Common myeloid progenitor, CD34-positive (primary cell): ENCODE data around the gene KLK5.

Experiments
- CTCF ChIA-PET: fragments of 350-600 bp; sonication (Branson Sonifier 250); formaldehyde crosslinking; loops from one replicate; lab custom pipeline; 2021; ENCODE audit warnings: antibody characterized with exemption; lab: Charles Lee
- POLR2A ChIA-PET: fragments of 350-600 bp; sonication (Branson Sonifier 250); formaldehyde crosslinking; loops from one replicate; lab custom pipeline; 2021; ENCODE audit warnings: antibody characterized with exemption; lab: Charles Lee
- DNase-seq, 3 donors: peaks; one replicate each; pipeline versions ENCODE4 v3.0.0 to v3.0.0-alpha.2; 2013
- H3K27ac ChIP-seq, 2 experiments: 1 replicate in 1 of 2; 2 replicates in 1 of 2; pipeline ENCODE4 v1.7.0; 2013; ENCODE audit warnings: inconsistent platforms in 2 of 2, low read length in 2 of 2, mild to moderate bottlenecking in 2 of 2, low read depth in 1 of 2, moderate library complexity in 1 of 2; ENCODE audit not compliant: severe bottlenecking in 2 of 2, insufficient read depth in 1 of 2, poor library complexity in 1 of 2
- H3K27me3 ChIP-seq, 5 experiments: replicated peaks in 2 of 5; 1 replicate in 3 of 5; 2 replicates in 2 of 5; pipeline versions ENCODE4 v1.6.1 to v1.7.0; 2013; ENCODE audit warnings: low read length in 4 of 5, mild to moderate bottlenecking in 2 of 5, moderate library complexity in 2 of 5, inconsistent platforms in 1 of 5; ENCODE audit not compliant: insufficient read depth in 5 of 5, control insufficient read depth in 4 of 5
- H3K36me3 ChIP-seq, 4 experiments: 1 replicate in 2 of 4; 2 replicates in 2 of 4; pipeline versions ENCODE4 v1.6.1 to v1.7.0; 2013; ENCODE audit warnings: low read length in 3 of 4, control low read depth in 1 of 4, mild to moderate bottlenecking in 1 of 4; ENCODE audit not compliant: control insufficient read depth in 4 of 4, insufficient read depth in 4 of 4
- H3K4me1 ChIP-seq, 4 experiments: 1 replicate in 3 of 4; 2 replicates in 1 of 4; pipeline versions ENCODE4 v1.6.1 to v1.7.1; 2013; ENCODE audit warnings: low read length in 3 of 4, mild to moderate bottlenecking in 3 of 4, control low read depth in 1 of 4, inconsistent platforms in 1 of 4, moderate library complexity in 1 of 4; ENCODE audit not compliant: control insufficient read depth in 4 of 4, insufficient read depth in 4 of 4; ENCODE audit errors: control extremely low read depth in 1 of 4
- H3K4me3 ChIP-seq, 7 experiments: 1 replicate in 4 of 7; 2 replicates in 3 of 7; pipeline versions ENCODE4 v1.5.1 to v1.7.0; 2013; ENCODE audit warnings: mild to moderate bottlenecking in 7 of 7, low read length in 6 of 7, moderate library complexity in 6 of 7, inconsistent platforms in 2 of 7, low read depth in 2 of 7, control low read depth in 1 of 7; ENCODE audit not compliant: insufficient read depth in 4 of 7, control insufficient read depth in 1 of 7; ENCODE audit errors: extremely low read depth in 1 of 7
- H3K9me3 ChIP-seq, 5 experiments: 1 replicate in 4 of 5; 2 replicates in 1 of 5; pipeline versions ENCODE4 v1.6.1 to v1.7.1; 2013; ENCODE audit warnings: low read length in 4 of 5, mild to moderate bottlenecking in 2 of 5, inconsistent platforms in 1 of 5, low read depth in 1 of 5, moderate library complexity in 1 of 5; ENCODE audit not compliant: control insufficient read depth in 4 of 5, insufficient read depth in 2 of 5; ENCODE audit errors: control extremely low read depth in 1 of 5
- WGBS: methylation state at CpG from one replicate; pipeline ENCODE4 v1.1.5; 2013; ENCODE audit not compliant: insufficient coverage; 5-methylcytosine and 5-hydroxymethylcytosine counted together

KLK5 gene

GRCh38 chr19:50911206-50912101 is 41.4 kb downstream of the KLK5 start, which contains the start of gene KLK4:
KLK4 (minus strand) TSS chr19:50911395; CDS start chr19:50910738, 657 bp downstream.
- H3K4me3 ChIP-seq, result no peak within 1 kb of the TSS
- no peak within 1 kb of the TSS for H3K27ac ChIP-seq
- peaks cover 3 to 91% (median 32%) of the 10 kb centered on the region in 5 experiments for H3K27me3 ChIP-seq
- WGBS, result 61% methylated on average over 9 of the region's 9 CpGs
- peaks cover 0 to 8% (median 1%) of the 10 kb centered on the region in 4 experiments for H3K4me1 ChIP-seq
- ChIA-PET CTCF (no interaction called here), POLR2A (no interaction called here)
- H3K36me3 ChIP-seq, result no peaks in the 10 kb centered on the region
- no peaks in the 10 kb centered on the region for H3K9me3 ChIP-seq
- no peak for DNase-seq

GRCh38 chr19:50910722-50911121 is 42.1 kb downstream of the KLK5 start:
- ChIA-PET CTCF (no interaction called here), POLR2A (no interaction called here)
- DNase-seq, result no peak
- Histone ChIP-seq H3K27ac (no peak overlapping the region), H3K27me3 (peaks cover 3 to 84% (median 36%) of the 10 kb centered on the region in 5 experiments), H3K4me1 (peaks cover 0 to 8% (median 1%) of the 10 kb centered on the region in 4 experiments), H3K4me3 (no peak overlapping the region), H3K9me3 (no peaks in the 10 kb centered on the region), H3K36me3 (no peaks in the 10 kb centered on the region)
- 73% methylated on average over 3 of the region's 4 CpGs for WGBS

- DNase-seq, result peak; percentile 26 to 38 (median 32)
- no peaks in the 10 kb centered on the region for H3K36me3 ChIP-seq
- WGBS, result 7% methylated on average over 21 of the region's 36 CpGs
- peaks cover 0 to 8% (median 1%) of the 10 kb centered on the region in 4 experiments for H3K4me1 ChIP-seq
- CTCF ChIA-PET, result interaction anchor here (1.3 kb wide), 1 partner anchor 12 kb away, joined by 4 read pairs; no protein-coding TSS in a partner anchor
- no peaks in the 10 kb centered on the region for H3K9me3 ChIP-seq
- peak overlapping the region in 2 of 7 experiments; percentile 5 to 32 for H3K4me3 ChIP-seq
- peaks cover 3 to 73% (median 32%) of the 10 kb centered on the region in 5 experiments for H3K27me3 ChIP-seq
- POLR2A ChIA-PET, result no interaction called here
- H3K27ac ChIP-seq, result no peak overlapping the region
Measured at GRCh38 chr19:50909240-50910070, 43.4 kb downstream of the KLK5 start.

GRCh38 chr19:50908336-50908735 is 44.5 kb downstream of the KLK5 start:
- CTCF ChIA-PET, result interaction anchor here (1.6 kb wide), 1 partner anchor 14 kb away, joined by 7 read pairs; no protein-coding TSS in a partner anchor
- 81% methylated on average over 24 of the region's 25 CpGs for WGBS

GRCh38 chr19:50906217-50906616 is 46.6 kb downstream of the KLK5 start:
- POLR2A ChIA-PET, result no interaction called here

More at GRCh38 chr19:50908336-50908735, 44.5 kb downstream of the KLK5 start:
- H3K4me1 ChIP-seq, result peaks cover 0 to 8% (median 1%) of the 10 kb centered on the region in 4 experiments
- H3K36me3 ChIP-seq, result no peaks in the 10 kb centered on the region
- no peaks in the 10 kb centered on the region for H3K9me3 ChIP-seq
- H3K27me3 ChIP-seq, result peaks cover 3 to 70% (median 30%) of the 10 kb centered on the region in 5 experiments
- H3K4me3 ChIP-seq, result no peak overlapping the region
- POLR2A ChIA-PET, result no interaction called here
- no peak overlapping the region for H3K27ac ChIP-seq
- no peak for DNase-seq

GRCh38 chr19:50902640-50903039 is 50.2 kb downstream of the KLK5 start:
- no peak for DNase-seq
- H3K9me3 ChIP-seq, result no peaks in the 10 kb centered on the region
- no peaks in the 10 kb centered on the region for H3K4me1 ChIP-seq
- no peak overlapping the region for H3K27ac ChIP-seq
- 100% methylated on average over 1 of the region's 4 CpGs for WGBS
- peaks cover 0 to 26% (median 8%) of the 10 kb centered on the region in 5 experiments for H3K27me3 ChIP-seq
- no peaks in the 10 kb centered on the region for H3K36me3 ChIP-seq
- ChIA-PET CTCF (no interaction called here), POLR2A (no interaction called here)
- H3K4me3 ChIP-seq, result no peak overlapping the region

More at GRCh38 chr19:50906217-50906616, 46.6 kb downstream of the KLK5 start:
- DNase-seq, result peak in 2 of 3 donors; percentile 45 to 60
- no peak overlapping the region for H3K4me3 ChIP-seq
- CTCF ChIA-PET, result interaction anchor here (1.1 to 1.3 kb wide), 2 partner anchors 11 to 14 kb away, joined by 3 to 4 read pairs; no protein-coding TSS in a partner anchor
- H3K27me3 ChIP-seq, result peaks cover 3 to 49% (median 25%) of the 10 kb centered on the region in 5 experiments
- peaks cover 0 to 8% (median 1%) of the 10 kb centered on the region in 4 experiments for H3K4me1 ChIP-seq
- H3K27ac ChIP-seq, result no peak overlapping the region
- WGBS, result 20% methylated on average over 4 of the region's 5 CpGs
- no peaks in the 10 kb centered on the region for H3K36me3 ChIP-seq
- no peaks in the 10 kb centered on the region for H3K9me3 ChIP-seq
